Uterus (tissue), 4 donors: ENCODE results near the gene SORD. TPM values are rescaled to one million over a fixed set of nuclear protein-coding genes. Genes with fewer than 3 reads are reported as not detected.
"Not testable (repeated sequence)": the region's sequence is repeated elsewhere in the genome, so short reads cannot be mapped to it uniquely, and the experiment has no call there.

Experiments
- DNase-seq, 2 donors: peaks; one replicate each; pipeline ENCODE4 v3.0.0-alpha.2; 2019 to 2020
- H3K27ac ChIP-seq, 2 donors: fragments of 200-600 bp; sonication (generic); 1 replicate in 1 of 2; 2 replicates in 1 of 2; pipeline ENCODE4 v1.5.1; 2016 to 2018
- H3K27me3 ChIP-seq, 2 donors: fragments of 200-600 bp; sonication (generic); one replicate each; pipeline ENCODE4 v1.5.1; 2018 to 2019; ENCODE audit warnings: control low read depth in 1 of 2
- H3K36me3 ChIP-seq, 2 donors: fragments of 200-600 bp; sonication (generic); one replicate each; pipeline ENCODE4 v1.5.1; 2019; ENCODE audit warnings: control low read depth in 1 of 2
- H3K4me1 ChIP-seq, 2 donors: fragments of 200-600 bp; sonication (generic); one replicate each; pipeline ENCODE4 v1.5.1; 2018 to 2019; ENCODE audit warnings: control low read depth in 1 of 2
- H3K4me3 ChIP-seq, 2 donors: fragments of 200-600 bp; sonication (generic); 1 replicate in 1 of 2; 2 replicates in 1 of 2; pipeline ENCODE4 v1.5.1; 2018 to 2019; ENCODE audit warnings: mild to moderate bottlenecking in 1 of 2
- H3K9me3 ChIP-seq, 2 donors: fragments of 200-600 bp; sonication (generic); one replicate each; pipeline ENCODE4 v1.5.1; 2019; ENCODE audit warnings: control low read depth in 1 of 2
- POLR2A ChIP-seq, 2 donors: fragments of 450-650 bp; IDR thresholded peaks; one replicate each; pipeline ENCODE4 v1.6.1; 2016; ENCODE audit warnings: antibody characterized with exemption in 2 of 2, mild to moderate bottlenecking in 1 of 2, moderate library complexity in 1 of 2
- intact Hi-C: fragments of 100-400 bp; cut with DNase I; formaldehyde crosslinking; loops from one replicate; pipeline ENCODE4 v1.15.1; 2023; ENCODE audit warnings: low total_unique reads
- total RNA-seq, 4 donors: library from RNA; depleted of rRNA in 3 of 4; stranded (reverse); fragments of >200 nt in 3 of 4; gene quantifications; one replicate each; pipeline versions ENCODE4 v1.1.0 to v1.2.4, GENCODE V29; 2014 to 2023
- TF ChIP-seq, protein P1 (sequence below), 4 experiments: fragments of 200-600 bp in 2 of 4; fragments of 450-650 bp in 2 of 4; sonication (generic) in 2 of 4; IDR thresholded peaks; one replicate each; pipeline ENCODE4 v1.5.1; 2016 to 2019; ENCODE audit warnings: antibody characterized with exemption in 4 of 4, mild to moderate bottlenecking in 2 of 4, moderate library complexity in 1 of 4
- donor health status: DM: yes; HTN: yes; CAD: no.

SORD gene
- total RNA-seq, 4 donors from 2014 or later = 4.9 to 30.6 (median 19.3) TPM

DNA sequence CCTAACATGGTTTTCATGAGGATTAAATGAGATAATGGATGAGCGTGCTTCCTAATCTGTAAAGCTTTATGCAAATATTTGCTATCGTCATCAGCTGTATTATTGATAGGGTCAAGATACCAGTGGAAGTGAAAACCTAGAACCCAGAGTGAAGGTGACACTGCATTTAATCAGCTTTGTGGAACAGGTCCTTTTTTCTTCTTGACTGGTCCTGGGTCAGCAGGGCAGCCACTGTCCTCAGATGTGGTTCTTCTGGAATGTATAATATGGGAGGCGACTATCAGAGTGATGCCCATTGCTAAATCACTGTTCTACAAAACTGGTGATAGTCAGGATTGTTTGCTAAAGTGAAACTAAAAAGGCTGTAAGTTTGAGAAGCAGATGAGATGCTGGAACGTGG, 41.4 kb downstream of the SORD start:
- intact Hi-C loops = no loop called here
- H3K9me3 ChIP-seq = no peaks in the 10 kb centered on the region
- H3K4me3 ChIP-seq = no peak overlapping the region
- no peaks in the 10 kb centered on the region for H3K4me1 ChIP-seq
- no peaks in the 10 kb centered on the region for H3K27me3 ChIP-seq
- H3K36me3 ChIP-seq = no peaks in the 10 kb centered on the region
- no peak for DNase-seq
- H3K27ac ChIP-seq = no peak overlapping the region
- no peak for TF ChIP-seq POLR2A (IDR thresholded peaks at IDR 0.05)
- TF ChIP-seq, protein P1, sequence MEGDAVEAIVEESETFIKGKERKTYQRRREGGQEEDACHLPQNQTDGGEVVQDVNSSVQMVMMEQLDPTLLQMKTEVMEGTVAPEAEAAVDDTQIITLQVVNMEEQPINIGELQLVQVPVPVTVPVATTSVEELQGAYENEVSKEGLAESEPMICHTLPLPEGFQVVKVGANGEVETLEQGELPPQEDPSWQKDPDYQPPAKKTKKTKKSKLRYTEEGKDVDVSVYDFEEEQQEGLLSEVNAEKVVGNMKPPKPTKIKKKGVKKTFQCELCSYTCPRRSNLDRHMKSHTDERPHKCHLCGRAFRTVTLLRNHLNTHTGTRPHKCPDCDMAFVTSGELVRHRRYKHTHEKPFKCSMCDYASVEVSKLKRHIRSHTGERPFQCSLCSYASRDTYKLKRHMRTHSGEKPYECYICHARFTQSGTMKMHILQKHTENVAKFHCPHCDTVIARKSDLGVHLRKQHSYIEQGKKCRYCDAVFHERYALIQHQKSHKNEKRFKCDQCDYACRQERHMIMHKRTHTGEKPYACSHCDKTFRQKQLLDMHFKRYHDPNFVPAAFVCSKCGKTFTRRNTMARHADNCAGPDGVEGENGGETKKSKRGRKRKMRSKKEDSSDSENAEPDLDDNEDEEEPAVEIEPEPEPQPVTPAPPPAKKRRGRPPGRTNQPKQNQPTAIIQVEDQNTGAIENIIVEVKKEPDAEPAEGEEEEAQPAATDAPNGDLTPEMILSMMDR (IDR thresholded peaks at IDR 0.05) = no peak

GRCh38 chr15:45069942-45070360, 47.0 kb downstream of the SORD start:
- H3K36me3 ChIP-seq, H3K4me1 ChIP-seq, intact Hi-C loops, H3K27me3 ChIP-seq, H3K27ac ChIP-seq, DNase-seq, H3K9me3 ChIP-seq, H3K4me3 ChIP-seq: not testable (repeated sequence)

DNA sequence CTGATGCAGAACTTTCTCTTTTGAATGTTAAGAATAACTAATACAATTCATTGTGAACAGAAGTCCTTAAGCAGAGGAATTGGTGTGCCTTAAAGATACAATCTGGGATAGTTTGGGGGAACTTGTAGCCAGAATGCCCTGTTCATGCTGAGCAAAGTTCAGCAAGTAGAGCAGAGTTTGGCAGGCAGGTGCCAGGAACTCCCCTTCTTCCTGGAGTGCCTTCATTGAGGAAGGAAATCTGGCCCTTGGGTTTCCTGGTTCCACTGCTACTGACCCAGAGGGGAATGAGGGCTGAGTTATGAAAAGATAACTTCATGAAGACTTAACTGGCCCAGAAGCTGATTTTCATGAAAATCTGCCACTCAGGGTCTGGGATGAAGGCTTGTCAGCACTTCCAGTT, 50.6 kb downstream of the SORD start:
- H3K4me1 ChIP-seq, H3K27ac ChIP-seq, H3K4me3 ChIP-seq, intact Hi-C loops, DNase-seq, H3K27me3 ChIP-seq, H3K36me3 ChIP-seq, H3K9me3 ChIP-seq: not testable (repeated sequence)

DNA sequence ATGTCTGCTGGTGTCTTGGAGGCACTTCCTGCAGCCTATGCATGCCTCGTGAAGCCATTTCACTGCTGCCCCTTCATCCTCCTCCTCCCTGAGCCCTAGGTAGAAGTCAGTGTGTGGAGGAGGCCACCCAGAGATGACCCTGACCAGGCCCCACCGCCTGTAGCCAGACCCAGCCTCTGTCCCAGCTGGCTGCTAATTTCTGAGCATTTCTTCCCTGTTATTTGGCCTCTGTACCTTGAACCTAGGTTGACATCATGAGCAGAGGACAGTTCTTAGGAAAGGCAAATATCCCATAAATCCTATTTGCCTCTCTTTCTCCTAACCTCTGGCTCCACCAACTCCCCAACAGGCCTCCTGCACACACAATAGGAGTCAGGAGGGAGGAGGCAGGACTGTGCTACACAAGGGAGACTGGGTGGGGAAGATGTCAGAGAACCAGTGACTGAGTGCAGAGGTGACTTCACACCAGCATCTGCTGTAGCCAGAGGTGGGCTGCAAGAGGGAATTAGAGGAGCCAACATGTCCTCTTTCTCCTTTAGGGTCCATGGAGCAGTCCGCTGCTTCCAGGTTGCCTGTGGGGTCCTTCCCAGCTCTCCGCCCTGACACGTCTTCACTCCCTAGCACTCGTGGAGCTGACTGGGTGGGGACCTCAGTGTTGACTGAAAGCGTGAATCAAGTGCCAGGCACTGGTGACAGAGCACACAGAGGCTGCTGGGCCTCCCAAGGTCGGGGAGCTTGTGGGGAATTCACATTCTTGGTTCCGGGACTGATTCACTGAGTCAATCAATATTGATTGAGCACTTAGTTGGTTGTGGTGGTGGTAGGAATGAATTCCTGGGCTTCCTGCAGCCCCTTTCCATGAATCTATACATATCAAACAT, 52.7 kb downstream of the SORD start:
- intact Hi-C loops, H3K9me3 ChIP-seq, DNase-seq, H3K4me1 ChIP-seq, H3K4me3 ChIP-seq, H3K27me3 ChIP-seq, H3K36me3 ChIP-seq, H3K27ac ChIP-seq: not testable (repeated sequence)

- not testable (repeated sequence) for H3K4me1 ChIP-seq, DNase-seq, H3K9me3 ChIP-seq
Measured at GRCh38 chr15:45077391-45077790, 54.4 kb downstream of the SORD start.

GRCh38 chr15:45079201-45079600, 56.2 kb downstream of the SORD start:
- H3K4me1 ChIP-seq, H3K27ac ChIP-seq, H3K36me3 ChIP-seq, H3K4me3 ChIP-seq, intact Hi-C loops, H3K27me3 ChIP-seq, DNase-seq, H3K9me3 ChIP-seq: not testable (repeated sequence)

More at GRCh38 chr15:45077391-45077790, 54.4 kb downstream of the SORD start:
- H3K36me3 ChIP-seq, intact Hi-C loops, H3K4me3 ChIP-seq, H3K27ac ChIP-seq, H3K27me3 ChIP-seq: not testable (repeated sequence)

DNA sequence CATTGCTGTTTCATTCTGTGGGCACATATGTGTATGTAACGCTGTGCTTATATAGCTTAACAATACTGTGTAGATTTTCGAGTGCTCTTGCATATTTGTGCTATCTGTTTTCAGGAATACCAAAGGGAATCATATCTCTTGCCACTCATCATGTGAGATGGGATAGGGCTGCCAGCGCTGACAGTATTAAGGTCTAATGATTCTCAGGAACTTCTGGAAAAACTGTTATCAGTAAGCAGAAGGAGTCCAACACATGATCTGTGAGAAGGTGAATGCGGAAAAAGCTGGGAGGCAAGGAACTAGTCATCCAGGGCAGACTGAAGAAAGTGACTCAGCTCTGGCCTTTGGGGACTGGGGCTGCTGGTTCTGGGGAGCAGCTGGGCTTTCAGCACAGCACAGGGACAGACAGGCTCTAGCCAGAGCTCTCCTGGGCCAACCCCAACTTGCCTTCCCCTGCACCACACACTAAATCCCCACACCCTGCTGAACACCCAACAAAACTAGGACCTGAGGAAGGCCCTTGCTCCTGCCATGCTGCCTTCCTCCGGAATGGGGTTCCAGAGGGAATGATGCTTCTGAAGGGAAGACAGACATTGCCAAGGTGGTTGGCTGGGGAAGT, 56.7 kb downstream of the SORD start:
- H3K27ac ChIP-seq, H3K4me1 ChIP-seq, DNase-seq, intact Hi-C loops, H3K27me3 ChIP-seq, H3K36me3 ChIP-seq, H3K4me3 ChIP-seq, H3K9me3 ChIP-seq: not testable (repeated sequence)

DNA sequence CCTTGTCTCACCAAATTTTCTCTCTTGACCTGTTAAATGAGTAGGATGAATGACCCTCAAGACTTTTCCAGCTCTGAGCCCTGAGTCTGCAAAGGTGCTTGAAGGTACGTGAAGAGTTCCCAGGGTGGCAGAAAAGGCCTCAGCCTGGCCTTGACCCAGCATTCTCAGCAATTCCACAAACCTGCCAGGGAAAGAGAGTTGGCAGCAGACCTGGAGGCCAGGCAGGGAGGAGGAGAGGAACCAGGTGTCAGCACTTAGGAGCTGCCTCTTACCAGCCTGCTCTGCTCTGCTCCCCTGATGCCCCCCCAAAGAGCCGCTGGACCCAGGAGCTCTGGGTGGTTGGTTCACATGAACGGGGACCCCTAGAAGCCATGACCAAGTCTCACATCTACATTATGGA, 57.6 kb downstream of the SORD start:
- H3K27ac ChIP-seq, DNase-seq, intact Hi-C loops: not testable (repeated sequence)

DNA sequence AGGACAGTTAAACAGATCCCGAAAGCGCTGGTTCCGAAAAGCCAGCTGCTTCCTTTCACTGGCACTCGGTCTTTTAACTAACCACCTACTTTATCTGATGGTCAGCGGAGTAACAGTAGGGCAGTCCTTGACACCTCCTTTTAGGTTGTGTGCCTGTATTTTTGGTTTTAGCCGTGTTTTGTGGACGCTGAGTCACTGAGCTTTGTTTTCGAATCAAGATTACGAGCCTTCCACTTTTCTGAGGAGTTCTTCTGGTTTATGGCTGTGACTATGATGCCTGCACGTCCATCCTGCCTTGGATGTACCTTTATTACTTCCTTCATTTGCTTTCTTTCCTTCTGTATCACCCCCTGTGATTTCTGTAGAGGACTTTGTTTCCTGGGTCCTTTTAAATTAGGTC, 59.4 kb downstream of the SORD start:
- DNase-seq = not testable (repeated sequence)

More for the DNA sequence above, 57.6 kb downstream of the SORD start:
- not testable (repeated sequence) for H3K9me3 ChIP-seq, H3K27me3 ChIP-seq, H3K36me3 ChIP-seq, H3K4me3 ChIP-seq, H3K4me1 ChIP-seq

More for the DNA sequence above, 59.4 kb downstream of the SORD start:
- H3K4me1 ChIP-seq, H3K36me3 ChIP-seq, H3K27ac ChIP-seq, intact Hi-C loops, H3K4me3 ChIP-seq, H3K27me3 ChIP-seq, H3K9me3 ChIP-seq: not testable (repeated sequence)
